Measurements from ENCODE around the gene CEP63. TPM values are rescaled to one million over a fixed set of nuclear protein-coding genes. Genes with fewer than 3 reads are reported as not detected.

CEP63 gene
- total RNA-seq, 4 donors from 2014 or later, result 21.4 to 23.5 (median 22.4) TPM

DNA sequence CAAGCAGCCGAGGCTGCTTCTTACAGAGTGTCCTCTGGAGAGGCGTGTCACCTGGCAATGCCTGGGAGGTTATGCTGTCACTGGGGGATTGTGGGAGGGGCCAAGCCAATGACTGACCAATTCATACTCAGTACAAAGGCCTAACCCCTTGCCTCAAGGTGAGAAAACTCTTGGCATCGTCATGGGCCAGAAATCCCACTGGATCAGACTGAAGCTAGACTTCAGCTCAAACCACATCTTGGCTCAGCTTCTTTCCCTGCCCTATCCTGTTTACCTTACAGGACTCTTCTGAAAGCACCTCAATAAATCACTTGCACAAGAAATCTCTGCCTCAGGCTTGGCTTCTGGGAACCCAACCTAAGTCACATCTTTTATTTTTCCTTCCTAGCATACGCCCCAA is 9.6 kb upstream of the CEP63 start:
- peak overlapping the region in 3 of 4 donors; percentile 45 to 58 (median 55) for H3K27ac ChIP-seq
- H3K4me3 ChIP-seq, result no peak overlapping the region
- in situ Hi-C loops (cut with MboI; ENCODE audit: low sequenced_read_pairs in 4 of 4) (loop anchor here in 2 of 4 donors (10.0 to 25.0 kb wide), 3 partner anchors 92 to 664 kb away; partner anchors contain the start of genes AMOTL2 (in 1 of the 2) and SRPRB (in 1 of the 2)), intact Hi-C loops (cut with DNase I; ENCODE audit: low total_unique reads) (loop anchor here (2.0 to 10.0 kb wide), 3 partner anchors 102 to 542 kb away; partner anchors contain the start of gene AMOTL2)
- ATAC-seq (peak in 1 of 2 donors; percentile 18), DNase-seq (no peak)
- TF ChIP-seq, protein P1, sequence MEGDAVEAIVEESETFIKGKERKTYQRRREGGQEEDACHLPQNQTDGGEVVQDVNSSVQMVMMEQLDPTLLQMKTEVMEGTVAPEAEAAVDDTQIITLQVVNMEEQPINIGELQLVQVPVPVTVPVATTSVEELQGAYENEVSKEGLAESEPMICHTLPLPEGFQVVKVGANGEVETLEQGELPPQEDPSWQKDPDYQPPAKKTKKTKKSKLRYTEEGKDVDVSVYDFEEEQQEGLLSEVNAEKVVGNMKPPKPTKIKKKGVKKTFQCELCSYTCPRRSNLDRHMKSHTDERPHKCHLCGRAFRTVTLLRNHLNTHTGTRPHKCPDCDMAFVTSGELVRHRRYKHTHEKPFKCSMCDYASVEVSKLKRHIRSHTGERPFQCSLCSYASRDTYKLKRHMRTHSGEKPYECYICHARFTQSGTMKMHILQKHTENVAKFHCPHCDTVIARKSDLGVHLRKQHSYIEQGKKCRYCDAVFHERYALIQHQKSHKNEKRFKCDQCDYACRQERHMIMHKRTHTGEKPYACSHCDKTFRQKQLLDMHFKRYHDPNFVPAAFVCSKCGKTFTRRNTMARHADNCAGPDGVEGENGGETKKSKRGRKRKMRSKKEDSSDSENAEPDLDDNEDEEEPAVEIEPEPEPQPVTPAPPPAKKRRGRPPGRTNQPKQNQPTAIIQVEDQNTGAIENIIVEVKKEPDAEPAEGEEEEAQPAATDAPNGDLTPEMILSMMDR (IDR thresholded peaks at IDR 0.05 in 4 of 5, conservative IDR thresholded peaks at IDR 0.05 in 1 of 5), result no peak
- no peak for TF ChIP-seq POLR2A (IDR thresholded peaks at IDR 0.05)
- H3K9me3 ChIP-seq, result no peaks in the 10 kb centered on the region
- no peaks in the 10 kb centered on the region for H3K27me3 ChIP-seq
- peaks cover 0 to 33% of the 10 kb centered on the region in 2 donors for H3K36me3 ChIP-seq
- peaks cover 12 to 15% of the 10 kb centered on the region in 2 donors for H3K4me1 ChIP-seq

DNA sequence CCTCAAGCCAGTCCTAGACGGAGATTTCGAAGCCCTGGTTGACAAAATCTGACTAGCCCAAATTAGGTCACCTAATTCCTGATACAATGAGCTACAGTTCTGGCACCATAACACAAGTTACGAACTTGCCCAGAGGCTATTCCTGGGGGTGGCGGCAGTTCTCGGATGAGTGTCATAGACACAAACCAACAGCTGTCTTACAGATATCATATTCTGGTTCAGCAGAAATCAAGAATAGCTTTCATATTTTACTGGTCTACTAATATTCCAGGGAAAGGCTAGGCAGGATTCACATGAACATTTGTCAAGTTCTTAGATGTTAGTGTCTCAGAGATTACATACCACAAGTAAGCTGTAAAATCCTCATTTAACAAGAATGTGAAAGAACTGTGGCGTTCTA is 8.9 kb upstream of the CEP63 start:
- DNase-seq, result peak in 1 of 2 donors; percentile 70
- in situ Hi-C loops (cut with MboI; ENCODE audit: low sequenced_read_pairs in 4 of 4), result loop anchor here in 2 of 4 donors (10.0 to 25.0 kb wide), 3 partner anchors 92 to 665 kb away; partner anchors contain the start of genes AMOTL2 (in 1 of the 2) and SRPRB (in 1 of the 2)
- peak overlapping the region; percentile 23 to 58 (median 50) for H3K27ac ChIP-seq

DNA sequence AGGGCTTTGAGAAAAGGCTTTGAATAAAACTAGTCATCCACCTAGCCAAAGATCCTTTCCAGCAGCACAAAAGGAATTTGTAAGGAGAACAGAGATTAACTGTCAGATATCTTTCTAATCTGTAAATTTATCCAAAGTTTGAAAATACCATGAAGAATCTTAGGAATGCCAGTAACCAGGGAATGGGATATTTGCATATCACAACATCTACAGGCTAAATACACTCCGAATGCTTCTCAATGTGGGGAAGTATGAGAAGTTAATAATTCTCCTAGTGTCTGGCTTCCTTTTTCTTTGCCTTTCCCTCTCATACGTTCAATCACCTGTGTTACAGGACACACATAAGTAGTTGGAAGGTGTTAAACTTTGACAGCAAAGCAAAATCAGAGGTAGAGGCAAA is 7.9 kb upstream of the CEP63 start:
- TF ChIP-seq, protein P1 (IDR thresholded peaks at IDR 0.05 in 4 of 5, conservative IDR thresholded peaks at IDR 0.05 in 1 of 5), result no peak
- TF ChIP-seq POLR2A (IDR thresholded peaks at IDR 0.05), result no peak
- in situ Hi-C loops (cut with MboI; ENCODE audit: low sequenced_read_pairs in 4 of 4), result loop anchor here in 2 of 4 donors (10.0 to 25.0 kb wide), 3 partner anchors 93 to 666 kb away; partner anchors contain the start of genes AMOTL2 (in 1 of the 2) and SRPRB (in 1 of the 2)
- DNase-seq (no peak), ATAC-seq (no peak)
- Histone ChIP-seq H3K4me3 (no peak overlapping the region), H3K4me1 (peaks cover 12 to 17% of the 10 kb centered on the region in 2 donors), H3K27me3 (no peaks in the 10 kb centered on the region), H3K9me3 (no peaks in the 10 kb centered on the region), H3K27ac (peak overlapping the region in 1 of 4 donors; percentile 45), H3K36me3 (peaks cover 0 to 42% of the 10 kb centered on the region in 2 donors)
- intact Hi-C loops (cut with DNase I; ENCODE audit: low total_unique reads), result loop anchor here (2.0 to 10.0 kb wide), 3 partner anchors 103 to 543 kb away; partner anchors contain the start of gene AMOTL2

More for the DNA sequence above, 8.9 kb upstream of the CEP63 start:
- Histone ChIP-seq H3K36me3 (peaks cover 0 to 40% of the 10 kb centered on the region in 2 donors), H3K4me3 (no peak overlapping the region), H3K4me1 (peaks cover 12 to 15% of the 10 kb centered on the region in 2 donors), H3K27me3 (no peaks in the 10 kb centered on the region), H3K9me3 (no peaks in the 10 kb centered on the region)
- intact Hi-C loops (cut with DNase I; ENCODE audit: low total_unique reads), result loop anchor here (2.0 to 10.0 kb wide), 3 partner anchors 102 to 542 kb away; partner anchors contain the start of gene AMOTL2
- peak; percentile 71 to 92 for ATAC-seq
- TF ChIP-seq POLR2A (IDR thresholded peaks at IDR 0.05), result no peak
- TF ChIP-seq, protein P1 (IDR thresholded peaks at IDR 0.05 in 4 of 5, conservative IDR thresholded peaks at IDR 0.05 in 1 of 5), result no peak

DNA sequence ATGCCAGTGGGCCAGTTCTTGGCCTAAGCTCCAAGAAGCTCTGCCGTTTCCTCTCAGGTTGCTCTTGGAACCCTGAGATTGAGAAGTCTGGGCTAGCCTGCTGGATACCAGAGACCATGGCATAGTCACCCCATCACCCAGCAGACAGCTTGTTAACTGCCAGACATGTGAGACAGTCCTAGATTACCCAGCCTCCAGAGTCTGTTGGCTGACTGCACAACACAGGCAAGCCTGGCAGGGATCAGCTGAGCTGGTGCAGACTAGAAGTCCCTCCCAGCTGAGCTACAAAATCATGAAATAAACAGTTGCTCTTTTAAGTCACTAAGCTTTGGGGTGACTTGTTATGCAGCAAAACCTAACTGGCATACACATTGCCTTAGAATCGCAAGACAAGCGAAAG is 5.3 kb upstream of the CEP63 start:
- in situ Hi-C loops (cut with MboI; ENCODE audit: low sequenced_read_pairs in 4 of 4) (loop anchor here in 1 of 4 donors (25.0 kb wide), 1 partner anchor 668 kb away; the partner anchor contains the start of gene SRPRB), intact Hi-C loops (cut with DNase I; ENCODE audit: low total_unique reads) (loop anchor here (10.0 kb wide), 1 partner anchor 676 kb away; the partner anchor contains the start of gene SRPRB)
- H3K4me3 ChIP-seq, result no peak overlapping the region
- ATAC-seq (no peak), DNase-seq (no peak)
- peaks cover 30 to 37% of the 10 kb centered on the region in 2 donors for H3K4me1 ChIP-seq
- no peaks in the 10 kb centered on the region for H3K27me3 ChIP-seq
- peak overlapping the region in 1 of 4 donors; percentile 9 for H3K27ac ChIP-seq
- peaks cover 0 to 42% of the 10 kb centered on the region in 2 donors for H3K36me3 ChIP-seq
- H3K9me3 ChIP-seq, result no peaks in the 10 kb centered on the region
- TF ChIP-seq, protein P1 (IDR thresholded peaks at IDR 0.05 in 4 of 5, conservative IDR thresholded peaks at IDR 0.05 in 1 of 5), result no peak
- TF ChIP-seq POLR2A (IDR thresholded peaks at IDR 0.05), result no peak
